ENCODE results near the gene WWP2. TPM values are rescaled to one million over a fixed set of nuclear protein-coding genes. Genes with fewer than 3 reads are reported as not detected.
"Not testable (repeated sequence)": the region's sequence is repeated elsewhere in the genome, so short reads cannot be mapped to it uniquely, and the experiment has no call there.

The WWP2 gene
- total RNA-seq, 2 experiments from 2014 or later = 35.8 to 39.5 TPM

GRCh38 chr16:69938981-69939820 is 177.1 kb downstream of the WWP2 start:
- Mint-ChIP-seq H3K27ac (no peak overlapping the region), H3K36me3 (peaks cover 10% of the 10 kb centered on the region), H3K27me3 (no peaks in the 10 kb centered on the region), H3K4me1 (ENCODE audit: low read depth) (no peaks in the 10 kb centered on the region), H3K9me3 (no peaks in the 10 kb centered on the region), H3K4me3 (no peak overlapping the region)
- intact Hi-C loops (cut with micrococcal nuclease) = no loop called here
- ChIA-PET CTCF (interaction anchor here (1.8 kb wide), 1 partner anchor 9 kb away, joined by 10 read pairs; no protein-coding TSS in a partner anchor), POLR2A (no interaction called here)
- no peak for DNase-seq

GRCh38 chr16:69939821-69940585 is 177.9 kb downstream of the WWP2 start:
- H3K9me3 Mint-ChIP-seq = no peaks in the 10 kb centered on the region
- DNase-seq = no peak
- ChIA-PET POLR2A (no interaction called here), CTCF (interaction anchor here (1.7 to 1.8 kb wide), 2 partner anchors 10 kb away, joined by 10 to 13 read pairs; no protein-coding TSS in a partner anchor)
- no peaks in the 10 kb centered on the region for H3K4me1 Mint-ChIP-seq (ENCODE audit: low read depth)
- no peak overlapping the region for H3K4me3 Mint-ChIP-seq
- intact Hi-C loops (cut with micrococcal nuclease) = no loop called here
- no peaks in the 10 kb centered on the region for H3K27me3 Mint-ChIP-seq
- peaks cover 10% of the 10 kb centered on the region for H3K36me3 Mint-ChIP-seq
- no peak overlapping the region for H3K27ac Mint-ChIP-seq

- Mint-ChIP-seq H3K4me3 (no peak overlapping the region), H3K27ac (no peak overlapping the region), H3K4me1 (ENCODE audit: low read depth) (no peaks in the 10 kb centered on the region), H3K36me3 (peaks cover 10% of the 10 kb centered on the region), H3K9me3 (no peaks in the 10 kb centered on the region), H3K27me3 (no peaks in the 10 kb centered on the region)
- no peak for DNase-seq
- ChIA-PET POLR2A (no interaction called here), CTCF (interaction anchor here (1.7 kb wide), 1 partner anchor 11 kb away, joined by 13 read pairs; no protein-coding TSS in a partner anchor)
- intact Hi-C loops (cut with micrococcal nuclease) = no loop called here
Measured at GRCh38 chr16:69940676-69941075, 178.5 kb downstream of the WWP2 start.

GRCh38 chr16:69941251-69942098 is 179.3 kb downstream of the WWP2 start:
- Mint-ChIP-seq H3K9me3 (no peaks in the 10 kb centered on the region), H3K27me3 (no peaks in the 10 kb centered on the region), H3K27ac (no peak overlapping the region), H3K4me3 (no peak overlapping the region), H3K36me3 (peaks cover 7% of the 10 kb centered on the region), H3K4me1 (ENCODE audit: low read depth) (no peaks in the 10 kb centered on the region)
- ChIA-PET POLR2A (no interaction called here), CTCF (interaction anchor here (1.7 kb wide), 1 partner anchor 12 kb away, joined by 13 read pairs; no protein-coding TSS in a partner anchor)
- DNase-seq = no peak
- intact Hi-C loops (cut with micrococcal nuclease) = no loop called here

GRCh38 chr16:69942099-69942491 is 180.0 kb downstream of the WWP2 start:
- POLR2A ChIA-PET = no interaction called here
- H3K36me3 Mint-ChIP-seq = peaks cover 7% of the 10 kb centered on the region
- no peak for DNase-seq
- no peaks in the 10 kb centered on the region for H3K27me3 Mint-ChIP-seq
- H3K4me3 Mint-ChIP-seq = no peak overlapping the region
- CTCF ChIA-PET = interaction anchor here (1.2 to 1.7 kb wide), 2 partner anchors 12 kb away, joined by 3 to 13 read pairs; no protein-coding TSS in a partner anchor
- H3K27ac Mint-ChIP-seq = no peak overlapping the region
- H3K4me1 Mint-ChIP-seq (ENCODE audit: low read depth) = no peaks in the 10 kb centered on the region
- intact Hi-C loops (cut with micrococcal nuclease) = no loop called here
- H3K9me3 Mint-ChIP-seq = no peaks in the 10 kb centered on the region

- POLR2A ChIA-PET = no interaction called here
- no peaks in the 10 kb centered on the region for H3K4me1 Mint-ChIP-seq (ENCODE audit: low read depth)
Measured at GRCh38 chr16:69942627-69943170, 180.6 kb downstream of the WWP2 start.

GRCh38 chr16:69943241-69944036 is 181.3 kb downstream of the WWP2 start:
- POLR2A ChIA-PET, H3K27ac Mint-ChIP-seq: not testable (repeated sequence)

More at GRCh38 chr16:69942627-69943170, 180.6 kb downstream of the WWP2 start:
- Mint-ChIP-seq H3K27ac (no peak overlapping the region), H3K9me3 (no peaks in the 10 kb centered on the region), H3K27me3 (no peaks in the 10 kb centered on the region), H3K36me3 (peaks cover 7% of the 10 kb centered on the region), H3K4me3 (no peak overlapping the region)
- intact Hi-C loops (cut with micrococcal nuclease) = no loop called here
- CTCF ChIA-PET = interaction anchor here (1.2 kb wide), 1 partner anchor 12 kb away, joined by 3 read pairs; no protein-coding TSS in a partner anchor
- DNase-seq = no peak

GRCh38 chr16:69950411-69950810 is 188.3 kb downstream of the WWP2 start:
- H3K36me3 Mint-ChIP-seq; H3K27me3 Mint-ChIP-seq; H3K9me3 Mint-ChIP-seq; DNase-seq; intact Hi-C loops (cut with micrococcal nuclease); H3K4me3 Mint-ChIP-seq; H3K4me1 Mint-ChIP-seq (ENCODE audit: low read depth); POLR2A ChIA-PET; CTCF ChIA-PET; H3K27ac Mint-ChIP-seq: not testable (repeated sequence)

More at GRCh38 chr16:69943241-69944036, 181.3 kb downstream of the WWP2 start:
- H3K9me3 Mint-ChIP-seq; H3K4me3 Mint-ChIP-seq; intact Hi-C loops (cut with micrococcal nuclease); H3K27me3 Mint-ChIP-seq; H3K36me3 Mint-ChIP-seq; DNase-seq; H3K4me1 Mint-ChIP-seq (ENCODE audit: low read depth): not testable (repeated sequence)
- CTCF ChIA-PET = interaction anchor here (1.2 kb wide), 1 partner anchor 13 kb away, joined by 3 read pairs; no protein-coding TSS in a partner anchor

GRCh38 chr16:69951017-69951671 is 189.0 kb downstream of the WWP2 start, which contains the start of gene CLEC18A:
CLEC18A (plus strand) TSS chr16:69951334; CDS start chr16:69951367, 33 bp downstream.
- POLR2A ChIA-PET; H3K27me3 Mint-ChIP-seq; H3K4me3 Mint-ChIP-seq; H3K27ac Mint-ChIP-seq; H3K36me3 Mint-ChIP-seq; intact Hi-C loops (cut with micrococcal nuclease); H3K9me3 Mint-ChIP-seq; CTCF ChIA-PET; DNase-seq; H3K4me1 Mint-ChIP-seq (ENCODE audit: low read depth): not testable (repeated sequence)

GRCh38 chr16:69951672-69952031 is 189.5 kb downstream of the WWP2 start:
- H3K27ac Mint-ChIP-seq; intact Hi-C loops (cut with micrococcal nuclease); DNase-seq; H3K4me3 Mint-ChIP-seq; H3K4me1 Mint-ChIP-seq (ENCODE audit: low read depth); H3K9me3 Mint-ChIP-seq; H3K36me3 Mint-ChIP-seq; POLR2A ChIA-PET; H3K27me3 Mint-ChIP-seq; CTCF ChIA-PET: not testable (repeated sequence)

GRCh38 chr16:69952116-69952515 is 190.0 kb downstream of the WWP2 start:
- H3K36me3 Mint-ChIP-seq, DNase-seq, POLR2A ChIA-PET: not testable (repeated sequence)

More at GRCh38 chr16:69952116-69952515, 190.0 kb downstream of the WWP2 start:
- H3K4me1 Mint-ChIP-seq (ENCODE audit: low read depth); intact Hi-C loops (cut with micrococcal nuclease); H3K27me3 Mint-ChIP-seq; CTCF ChIA-PET; H3K9me3 Mint-ChIP-seq; H3K4me3 Mint-ChIP-seq; H3K27ac Mint-ChIP-seq: not testable (repeated sequence)
